HepG2 (cell line): Measurements from ENCODE around the gene IQCC. TPM values are rescaled to one million over a fixed set of nuclear protein-coding genes. Genes with fewer than 3 reads are reported as not detected.

Experiments used
- NFYB ChIP-seq: sonication (generic); formaldehyde crosslinking; IDR thresholded peaks from 2 replicates; pipeline ENCODE4 v1.4.0; 2020; ENCODE audit warnings: missing genetic modification reagents
- ONECUT2 ChIP-seq: sonication (generic); formaldehyde crosslinking; IDR thresholded peaks from 2 replicates; pipeline ENCODE4 v1.4.0; 2020; ENCODE audit warnings: missing genetic modification reagents
- RBFOX2 ChIP-seq: fragments of 200-400 bp; formaldehyde crosslinking; IDR thresholded peaks from 2 replicates; pipeline ENCODE4 v1.6.1; 2017; ENCODE audit warnings: low read depth, mild to moderate bottlenecking, low read length
- THRA ChIP-seq: sonication (generic); formaldehyde crosslinking; IDR thresholded peaks from 2 replicates; pipeline ENCODE4 v1.4.0; 2020; ENCODE audit warnings: missing genetic modification reagents, borderline replicate concordance
- ZHX2 ChIP-seq, 2 experiments: sonication (generic) in 1 of 2; formaldehyde crosslinking in 1 of 2; IDR thresholded peaks; 2 replicates each; pipeline versions ENCODE4 v1.6.1 to v1.9.0; 2014 to 2022; ENCODE audit warnings: antibody characterized with exemption in 1 of 2, borderline replicate concordance in 1 of 2, inconsistent platforms in 1 of 2, low read depth in 1 of 2, missing genetic modification reagents in 1 of 2
- ZMYM4 ChIP-seq: sonication (generic); formaldehyde crosslinking; IDR thresholded peaks from 2 replicates; pipeline ENCODE4 v1.8.1; 2023; ENCODE audit warnings: mild to moderate bottlenecking, missing genetic modification reagents
- ZNF142 ChIP-seq: sonication (generic); formaldehyde crosslinking; IDR thresholded peaks from 2 replicates; pipeline ENCODE4 v1.4.0; 2020; ENCODE audit warnings: missing genetic modification reagents
- ZNF670 ChIP-seq: sonication (generic); formaldehyde crosslinking; IDR thresholded peaks from 2 replicates; pipeline ENCODE4 v1.8.0; 2022; ENCODE audit warnings: mild to moderate bottlenecking, missing genetic modification reagents, borderline replicate concordance
- ZNF770 ChIP-seq: sonication (generic); formaldehyde crosslinking; IDR thresholded peaks from 2 replicates; pipeline ENCODE4 v1.5.0; 2020; ENCODE audit warnings: mild to moderate bottlenecking, missing genetic modification reagents
- polyA plus RNA-seq, 8 experiments: library from polyadenylated mRNA; depleted of rRNA in 3 of 8; stranded (reverse) in 7 of 8; unstranded in 1 of 8; fragments of >200 nt; fragmentation: Illumina TruSeq in 4 of 8; extraction: Trizol in 4 of 8; gene quantifications; 2 replicates each; pipeline versions ENCODE4 v1.2.1 to v1.2.3, GENCODE V29; 2011 to 2016; ENCODE audit warnings: low read depth in 4 of 8, missing spikeins in 1 of 8, mixed read lengths in 1 of 8; ENCODE audit not compliant: insufficient read depth in 1 of 8
- total RNA-seq, 5 experiments: library from RNA; depleted of rRNA; stranded (reverse); fragments of >200 nt; fragmentation: Illumina TruSeq; extraction: Trizol; gene quantifications; 2 replicates each; pipeline ENCODE4 v1.2.3, GENCODE V29; 2016; ENCODE audit warnings: low read depth in 1 of 5

Gene IQCC
- total and polyA plus RNA-seq, 2 of the 13 experiments (the other 11 are each of a cell fraction or from before 2014, with no cell fraction given), result 1.7 to 3.0 TPM

GRCh38 chr1:32180186-32181060 is 25.0 kb upstream of the IQCC start (continued):
- TF ChIP-seq ZHX2 (IDR thresholded peaks at IDR 0.05; ENCODE audit: low read depth), result no peak
- TF ChIP-seq ZHX2 (CRISPR knock-in tag; IDR thresholded peaks at IDR 0.05; ENCODE audit: borderline replicate concordance), result no peak
- TF ChIP-seq NFYB (CRISPR knock-in tag), result no peak
- no peak for TF ChIP-seq RBFOX2
- no peak for TF ChIP-seq ONECUT2 (CRISPR knock-in tag)
- no peak for TF ChIP-seq ZNF670 (CRISPR knock-in tag)
- TF ChIP-seq ZNF142 (CRISPR knock-in tag), result no peak
- no peak for TF ChIP-seq ZMYM4
- TF ChIP-seq ZNF770 (CRISPR knock-in tag), result no peak
- no peak for TF ChIP-seq THRA (CRISPR knock-in tag)
